Activated T-helper 1 cell treated with anti-CD3 and anti-CD28 coated beads, Interleukin-2, amount 50 U/mL, for 16 hours (primary cell): ENCODE measurements around the gene ARHGEF19.
A peak's percentile ranks its signal among the peaks of the same experiment; 100 is the strongest.

Source experiments
- DNase-seq, 2 donors: peaks; one replicate each; pipeline ENCODE4 v3.0.0-alpha.2; 2020; ENCODE audit warnings: low read depth in 1 of 2, low spot score in 1 of 2

ARHGEF19 gene

DNA sequence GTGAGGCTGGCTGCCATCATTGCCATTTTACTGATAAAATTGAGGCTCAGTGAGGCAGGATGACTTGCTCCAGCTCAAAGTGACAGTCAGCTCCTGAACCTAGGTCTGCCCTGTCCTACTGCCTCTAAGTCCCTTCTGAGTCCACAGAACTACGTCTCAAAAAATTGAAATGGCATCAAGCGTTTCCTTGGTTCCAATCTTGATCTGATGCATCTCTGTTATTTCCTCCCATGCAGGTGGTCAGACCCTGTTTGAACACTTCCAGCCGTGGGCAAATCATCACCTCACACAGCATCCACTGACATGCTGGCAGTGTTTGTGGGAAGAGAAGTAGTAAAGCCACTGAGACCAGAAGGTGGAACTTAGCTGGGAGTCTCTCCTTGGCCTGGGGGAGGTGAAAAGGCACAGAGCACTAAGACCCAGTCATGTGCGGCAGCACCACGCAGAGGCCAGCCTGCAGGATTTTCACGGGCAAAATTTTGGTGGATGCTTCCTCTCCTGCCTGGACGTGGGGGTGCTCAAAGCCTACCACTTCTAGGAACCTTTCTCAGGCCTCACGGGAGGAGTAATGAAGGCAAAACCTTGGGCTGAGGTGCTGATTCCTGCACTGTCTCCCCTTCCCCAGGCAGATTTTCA lies 32.3 kb upstream of the ARHGEF19 start:
- no peak for DNase-seq

- peak; percentile 53 to 59 for DNase-seq
These were observed 31.6 kb upstream of the ARHGEF19 start for GRCh38 chr1:16243936-16244649.

GRCh38 chr1:16243215-16243610 lies 30.8 kb upstream of the ARHGEF19 start:
- DNase-seq, result no peak

- no peak for DNase-seq
These were observed 30.2 kb upstream of the ARHGEF19 start for GRCh38 chr1:16242556-16243214.

DNA sequence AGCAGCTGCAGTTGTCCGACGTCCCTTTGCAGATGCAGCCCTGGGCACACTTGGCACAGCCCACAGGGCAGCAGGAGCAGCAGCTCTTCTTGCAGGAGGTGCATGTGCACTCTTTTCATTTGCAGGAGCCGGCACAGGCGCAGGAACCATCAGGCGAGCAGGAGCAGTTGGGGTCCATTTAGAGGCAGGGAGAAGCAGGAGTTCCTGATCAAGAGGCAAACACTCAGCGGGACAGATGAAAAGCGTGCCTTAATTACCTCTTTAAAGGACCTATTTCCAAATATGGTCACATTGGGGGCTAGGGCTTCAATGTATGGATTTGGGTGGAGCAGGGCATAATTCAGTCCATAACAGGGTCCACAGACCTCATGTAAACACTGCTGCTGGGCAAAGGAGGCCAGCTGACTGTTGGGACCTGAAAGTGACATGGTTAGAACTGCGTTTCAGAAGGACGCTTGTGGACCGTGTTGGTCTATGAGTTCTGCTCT lies 28.8 kb upstream of the ARHGEF19 start:
- DNase-seq, result no peak

DNA sequence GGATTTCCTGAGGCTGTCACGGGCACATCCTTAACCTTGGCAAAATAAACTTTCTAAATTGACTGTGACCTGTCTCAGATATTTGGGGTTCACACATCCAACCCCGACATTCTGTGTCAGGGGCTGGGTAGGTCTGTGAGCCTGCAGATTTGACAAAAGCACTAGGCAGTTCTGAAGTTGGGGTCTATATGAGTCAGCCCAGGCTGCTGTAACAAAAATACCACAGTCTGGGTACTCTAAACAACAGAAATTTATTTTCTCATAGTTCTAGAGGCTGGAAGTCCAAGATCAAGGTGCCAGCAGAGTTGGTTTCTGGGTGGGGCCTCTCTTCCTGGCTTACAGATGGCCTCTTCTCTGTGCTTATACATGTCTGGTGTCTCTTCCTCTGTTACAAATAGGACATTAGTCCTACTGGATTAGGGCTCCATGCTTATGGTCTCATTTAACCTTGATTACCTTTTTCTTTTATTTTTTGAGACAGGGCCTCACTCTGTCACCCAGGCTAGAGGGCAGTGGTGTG lies 27.6 kb upstream of the ARHGEF19 start:
- DNase-seq, result no peak

GRCh38 chr1:16237343-16237830 lies 24.9 kb upstream of the ARHGEF19 start:
- no peak for DNase-seq

DNA sequence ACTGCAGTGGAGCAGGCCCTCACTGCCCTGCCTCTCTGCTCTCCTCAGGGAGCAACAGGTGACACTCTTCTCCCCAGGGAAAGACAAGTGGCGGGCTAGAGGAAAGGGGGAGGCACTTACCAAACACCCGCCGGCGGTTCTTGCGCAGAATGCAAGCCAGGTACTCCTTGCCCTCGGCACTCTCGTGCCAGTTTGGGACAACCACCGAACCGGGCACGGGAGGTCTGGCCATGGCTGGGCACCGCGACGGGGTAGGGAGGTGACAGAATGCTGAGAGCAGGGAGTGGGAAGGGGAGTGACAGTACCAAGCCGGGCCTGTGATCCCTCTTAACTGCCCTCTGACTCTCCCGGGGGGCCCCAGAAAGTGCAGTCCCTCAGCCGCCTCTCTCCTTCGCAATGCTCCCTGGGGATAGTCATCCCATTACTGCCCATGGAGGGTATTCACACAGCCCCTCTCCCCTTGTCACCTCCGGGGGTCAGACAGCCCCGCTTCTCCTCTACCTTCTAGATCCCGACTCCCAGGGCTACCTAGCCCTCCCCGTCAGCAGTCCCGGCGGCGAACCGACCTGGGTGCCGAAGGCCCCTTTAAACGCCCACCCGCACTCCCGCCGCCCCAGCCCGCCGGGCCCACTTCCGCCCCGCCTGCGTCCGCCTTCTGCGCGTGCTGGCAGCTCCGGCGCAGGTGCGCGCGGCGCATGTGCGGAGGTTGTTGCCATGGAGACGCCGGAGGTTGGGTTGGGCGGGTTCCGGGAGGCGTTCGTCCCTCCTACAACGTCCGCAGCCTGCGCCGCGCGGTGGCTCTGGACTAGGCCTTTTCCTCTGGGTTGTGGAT lies 24.3 kb upstream of the ARHGEF19 start, which contains the start of gene CPLANE2:
TSS of gene CPLANE2 (minus strand) at position 673 of the 832 bp plus-strand sequence. CDS start at position 232, 441 bp downstream.
- DNase-seq, result peak; percentile 93 to 95

- peak; percentile 20 to 23 for DNase-seq
These were observed 23.6 kb upstream of the ARHGEF19 start for GRCh38 chr1:16235944-16236510.

- DNase-seq, result no peak
These were observed 22.9 kb upstream of the ARHGEF19 start for GRCh38 chr1:16235347-16235746.

DNA sequence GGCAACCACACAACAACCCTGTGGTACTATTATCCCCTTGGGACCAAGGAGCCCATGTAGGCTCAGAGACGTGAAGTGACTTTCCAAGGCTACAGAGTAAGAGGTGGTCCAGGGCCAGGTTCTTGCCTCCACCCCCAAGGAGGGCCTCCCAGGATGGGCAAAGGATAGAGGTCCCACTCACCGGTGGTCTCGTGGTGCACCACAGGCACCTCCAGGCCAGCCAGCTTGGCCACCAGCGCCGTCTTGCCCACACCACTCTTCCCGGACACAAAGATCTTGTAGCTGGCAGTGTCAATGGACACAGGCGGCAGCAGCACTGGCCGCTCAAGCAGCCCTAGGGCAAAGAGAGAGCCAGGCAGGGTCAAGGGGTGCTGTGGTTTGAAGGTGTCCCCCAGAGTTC lies 21.0 kb upstream of the ARHGEF19 start:
- no peak for DNase-seq

GRCh38 chr1:16232316-16232710 lies 19.9 kb upstream of the ARHGEF19 start:
- DNase-seq, result no peak

- DNase-seq, result no peak
These were observed 19.2 kb upstream of the ARHGEF19 start for GRCh38 chr1:16231331-16232315.

DNA sequence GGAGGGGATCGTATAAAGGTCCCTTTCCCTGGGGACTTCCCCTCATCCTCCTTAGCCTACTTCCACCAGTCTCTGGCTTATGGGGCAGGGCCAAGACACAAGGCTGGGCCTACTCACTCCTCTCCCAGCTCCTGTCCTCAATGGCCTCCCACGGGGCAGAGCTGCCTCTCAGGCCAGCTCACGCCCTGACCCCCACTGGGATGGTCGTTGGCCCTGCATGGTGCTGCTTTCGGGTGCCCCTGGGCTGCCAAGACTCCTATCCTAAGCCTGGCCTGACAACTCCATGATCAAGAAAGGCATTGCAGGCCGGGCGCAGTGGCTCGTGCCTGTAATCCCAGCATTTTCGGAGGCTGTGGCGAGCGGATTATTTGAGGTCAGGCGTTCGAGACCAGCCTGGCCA lies 18.3 kb upstream of the ARHGEF19 start:
- no peak for DNase-seq

DNA sequence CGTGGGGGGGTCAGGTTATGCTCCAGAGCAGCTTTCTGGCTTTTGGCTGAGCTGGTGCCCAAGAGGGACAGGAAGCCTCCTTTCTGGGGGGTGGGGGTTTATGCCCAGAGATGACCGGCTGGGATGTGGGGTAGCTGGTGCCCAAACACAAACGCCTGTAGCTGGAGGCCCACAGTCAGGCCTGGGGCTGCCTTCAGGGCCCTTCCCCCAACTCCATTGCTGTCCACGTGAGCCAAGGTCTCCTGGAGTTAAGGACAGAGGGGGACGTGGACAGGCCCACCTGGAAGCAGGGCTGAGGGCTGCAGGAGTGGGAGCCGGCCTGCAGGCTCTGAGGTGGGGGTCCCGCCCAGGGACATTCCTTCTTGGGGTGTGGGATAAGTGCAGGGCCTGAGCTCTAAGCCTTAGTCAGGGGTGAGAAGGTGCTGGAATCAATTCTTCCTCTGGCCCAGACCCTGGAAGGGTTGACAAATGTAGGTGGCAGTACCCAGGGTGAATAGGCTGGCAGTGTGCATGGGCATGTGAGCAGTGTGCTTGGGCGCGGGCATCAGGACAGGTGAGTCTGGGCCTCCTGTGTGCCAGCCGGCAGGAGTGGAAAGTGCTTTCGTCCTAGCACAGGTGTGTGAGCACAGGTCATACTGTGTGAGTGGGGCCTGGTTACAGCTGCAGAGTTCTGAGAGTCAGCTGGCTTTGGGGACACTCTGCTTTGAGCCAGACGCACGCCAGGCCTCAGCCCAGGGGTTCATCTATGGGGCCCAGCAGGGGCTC lies 17.7 kb upstream of the ARHGEF19 start:
- no peak for DNase-seq

DNA sequence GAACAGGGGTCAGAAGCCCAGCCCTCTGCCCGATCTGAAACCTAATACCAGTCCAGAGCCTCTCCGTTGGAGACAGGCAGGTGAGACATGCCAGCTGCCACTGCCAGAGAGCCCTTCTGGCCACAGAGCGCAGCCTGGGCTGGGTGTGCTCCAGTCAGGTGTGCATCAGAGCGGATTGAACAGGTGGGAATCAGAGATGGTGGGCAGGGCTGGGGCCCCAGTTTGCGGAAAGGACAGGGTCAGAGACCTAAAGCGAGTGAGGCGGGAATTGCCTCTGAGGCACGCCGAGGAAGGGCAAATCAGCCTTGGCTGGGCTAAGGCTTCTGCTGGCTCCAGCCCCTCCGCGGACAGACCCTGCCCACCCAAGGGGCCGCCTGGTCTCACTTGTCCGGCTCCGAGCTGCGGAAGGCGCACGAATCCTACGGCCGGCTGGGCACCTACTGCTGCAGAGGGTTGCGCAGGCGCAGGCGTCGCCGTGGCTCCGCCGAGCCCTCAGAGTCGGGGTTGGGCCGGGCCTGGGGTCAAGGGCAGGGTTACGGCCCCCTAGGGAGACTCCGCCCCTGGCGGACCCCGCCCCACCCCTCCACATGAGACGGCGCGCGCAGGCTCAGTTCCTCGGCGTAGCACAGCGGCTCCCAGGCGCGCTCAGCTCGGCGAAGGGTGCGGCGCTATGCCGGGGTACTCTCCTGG lies 14.2 kb upstream of the ARHGEF19 start:
- no peak for DNase-seq

GRCh38 chr1:16226129-16226489 lies 13.7 kb upstream of the ARHGEF19 start:
- DNase-seq, result no peak

DNA sequence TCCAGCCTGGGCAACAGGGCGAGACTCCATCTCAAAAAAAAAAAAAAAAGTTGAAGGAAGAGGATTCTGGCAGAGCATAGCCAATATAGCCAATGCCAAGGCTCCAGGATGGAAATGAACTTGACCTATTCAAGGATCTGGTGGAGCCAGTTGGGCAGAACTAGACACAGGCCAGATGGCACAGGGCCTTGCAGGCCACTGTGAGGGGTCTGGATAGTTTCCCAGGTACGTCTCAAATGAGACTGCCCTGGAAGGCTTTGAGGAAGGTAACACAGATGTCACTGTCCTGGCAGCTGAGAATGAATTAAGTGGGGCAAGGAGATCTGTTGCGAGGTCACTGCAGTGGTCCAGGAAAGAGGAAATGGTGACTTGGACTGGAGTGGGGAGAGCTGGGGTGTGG lies 12.0 kb upstream of the ARHGEF19 start:
- no peak for DNase-seq
